ENCODE measurements around the gene ZNF581.

Gene ZNF581

GRCh38 chr19:55650126-55650557, 6.7 kb downstream of the ZNF581 start:
- no peak for DNase-seq

GRCh38 chr19:55650602-55651230, 7.3 kb downstream of the ZNF581 start:
- DNase-seq = no peak

GRCh38 chr19:55651236-55651635, 7.8 kb downstream of the ZNF581 start:
- DNase-seq = no peak

- DNase-seq = no peak
Observed at GRCh38 chr19:55652311-55653128, 9.1 kb downstream of the ZNF581 start.

- peak; percentile 93 for DNase-seq
Observed at GRCh38 chr19:55653651-55654322, 10.3 kb downstream of the ZNF581 start.

GRCh38 chr19:55654323-55654867, 10.9 kb downstream of the ZNF581 start:
- peak; percentile 96 for DNase-seq

GRCh38 chr19:55654868-55655647, 11.6 kb downstream of the ZNF581 start, which contains the start of gene U2AF2:
Gene U2AF2 (plus strand): TSS chr19:55655035. CDS start chr19:55655105, 70 bp downstream.
- no peak for DNase-seq

- no peak for DNase-seq
Observed at GRCh38 chr19:55655648-55656040, 12.2 kb downstream of the ZNF581 start.

GRCh38 chr19:55656552-55656951, 13.1 kb downstream of the ZNF581 start:
- no peak for DNase-seq

- no peak for DNase-seq
Observed at GRCh38 chr19:55656988-55657747, 13.7 kb downstream of the ZNF581 start.

- no peak for DNase-seq
Observed at GRCh38 chr19:55658846-55659459, 15.5 kb downstream of the ZNF581 start.

- DNase-seq = no peak
Observed at GRCh38 chr19:55659822-55660221, 16.4 kb downstream of the ZNF581 start.

GRCh38 chr19:55660404-55660803, 17.0 kb downstream of the ZNF581 start:
- DNase-seq = no peak

GRCh38 chr19:55660991-55661390, 17.5 kb downstream of the ZNF581 start:
- DNase-seq = no peak

GRCh38 chr19:55661826-55662225, 18.4 kb downstream of the ZNF581 start:
- no peak for DNase-seq

- DNase-seq = no peak
Observed at GRCh38 chr19:55663846-55664536, 20.5 kb downstream of the ZNF581 start.

- no peak for DNase-seq
Observed at GRCh38 chr19:55666343-55667005, 23.0 kb downstream of the ZNF581 start.

- DNase-seq = no peak
Observed at GRCh38 chr19:55667006-55667381, 23.5 kb downstream of the ZNF581 start.

GRCh38 chr19:55667511-55667910, 24.1 kb downstream of the ZNF581 start:
- no peak for DNase-seq

GRCh38 chr19:55667958-55668357, 24.5 kb downstream of the ZNF581 start:
- no peak for DNase-seq

Measured in NCI-H187 treated with DMSO at 0.1 percent for 48 hours (cell line).